Body of pancreas (tissue), 4 donors: ENCODE results near the gene GALNT17. TPM values are rescaled to one million over a fixed set of nuclear protein-coding genes. Genes with fewer than 3 reads are reported as not detected.

Source experiments
- ATAC-seq: fragments of 150-250 bp; one replicate; pipeline ENCODE4 v1.9.1; 2016
- DNase-seq, 4 donors: peaks; one replicate each; pipeline ENCODE4 v3.0.0-alpha.2; 2019
- H3K27ac ChIP-seq, 4 donors: fragments of 200-600 bp; sonication (generic); 1 replicate in 3 of 4; 2 replicates in 1 of 4; pipeline versions ENCODE4 v1.5.1 to v1.6.1; 2016 to 2019; ENCODE audit warnings: mild to moderate bottlenecking in 1 of 4, mixed read lengths in 1 of 4, moderate library complexity in 1 of 4
- H3K27me3 ChIP-seq, 2 donors: fragments of 200-600 bp; sonication (generic); one replicate each; pipeline ENCODE4 v1.6.0; 2016; ENCODE audit warnings: mild to moderate bottlenecking in 1 of 2
- H3K36me3 ChIP-seq, 2 donors: fragments of 200-600 bp; sonication (generic); replicated peaks in 1 of 2; 2 replicates each; pipeline ENCODE4 v1.5.1; 2016; ENCODE audit warnings: low read depth in 2 of 2; ENCODE audit not compliant: insufficient read depth in 1 of 2
- H3K4me1 ChIP-seq: fragments of 200-600 bp; sonication (generic); one replicate; pipeline ENCODE4 v1.6.0; 2016
- H3K4me3 ChIP-seq, 2 donors: fragments of 200-600 bp; sonication (generic); 1 replicate in 1 of 2; 2 replicates in 1 of 2; pipeline ENCODE4 v1.5.1; 2016 to 2019
- H3K9me3 ChIP-seq, 3 donors: fragments of 200-600 bp; sonication (generic); 1 replicate in 2 of 3; 2 replicates in 1 of 3; pipeline ENCODE4 v1.5.1; 2016
- POLR2A ChIP-seq, 3 donors: fragments of 450-650 bp; IDR thresholded peaks; one replicate each; pipeline ENCODE4 v1.6.1; 2016; ENCODE audit warnings: antibody characterized with exemption in 3 of 3, mild to moderate bottlenecking in 2 of 3
- WGBS, 2 donors: methylation state at CpG; one replicate each; pipeline ENCODE4 v1.1.5; 2017; 5-methylcytosine and 5-hydroxymethylcytosine counted together
- intact Hi-C: fragments of 100-400 bp; cut with DNase I; formaldehyde crosslinking; loops from one replicate; pipeline ENCODE4 v1.15.1; 2023
- total RNA-seq, 2 donors: library from RNA; depleted of rRNA; stranded (reverse); fragments of >200 nt; gene quantifications; one replicate each; pipeline ENCODE4 v1.1.0, GENCODE V29; 2016
- TF ChIP-seq, protein P1 (sequence below), 7 experiments: fragments of 450-650 bp in 4 of 7; fragments of 200-600 bp in 3 of 7; sonication (generic) in 3 of 7; IDR thresholded peaks; one replicate each; pipeline ENCODE4 v1.5.1; 2016 to 2019; ENCODE audit warnings: antibody characterized with exemption in 7 of 7

GALNT17 gene
- total RNA-seq, 2 donors from 2014 or later, result 6.5 to 27.4 TPM

DNA sequence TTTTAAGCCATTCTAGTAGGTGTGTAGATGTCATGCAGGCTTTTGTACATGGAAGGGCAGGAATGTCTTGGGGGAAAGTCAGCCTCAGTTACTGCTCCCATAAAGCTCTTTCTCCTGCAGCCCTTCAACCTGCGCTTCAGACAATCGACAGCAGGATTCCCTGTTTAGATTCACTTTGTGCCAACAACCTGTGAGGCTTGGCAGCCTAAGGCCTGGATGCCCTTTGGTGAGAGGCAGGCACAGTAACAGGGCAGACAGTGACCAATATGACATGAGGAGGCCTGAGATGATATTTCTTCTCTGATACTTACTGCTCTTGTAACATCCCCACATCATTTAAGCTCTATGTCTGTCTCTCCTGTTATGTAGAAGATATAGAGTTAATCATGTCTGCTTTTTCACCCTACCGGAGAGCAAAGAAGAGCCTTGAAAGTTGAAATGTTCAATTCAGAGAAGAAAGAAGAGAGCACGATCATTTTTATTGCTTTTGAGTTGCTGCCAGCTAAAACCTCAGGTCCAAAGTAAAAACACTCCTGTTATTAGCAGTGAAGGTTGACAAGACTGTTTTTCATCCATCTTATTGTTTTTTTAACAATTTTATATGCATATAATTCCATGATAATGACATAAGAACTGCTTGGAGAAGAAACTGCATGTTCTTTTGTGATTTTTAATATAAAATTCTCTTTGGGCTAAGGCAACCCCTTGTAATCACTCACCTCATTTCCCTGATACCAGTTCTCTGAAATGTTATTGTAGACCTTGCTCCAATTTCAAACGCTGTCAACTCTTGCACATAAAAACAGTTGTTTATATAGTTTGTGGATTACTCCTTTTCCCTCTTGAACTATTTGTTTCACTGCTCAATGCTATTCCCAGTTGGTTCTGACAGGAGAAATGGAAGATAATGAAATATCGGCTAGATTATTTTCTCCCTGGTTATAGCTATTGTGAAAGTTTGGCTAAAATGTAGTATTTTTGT is 140.9 kb downstream of the GALNT17 start:
- H3K9me3 ChIP-seq, result no peaks in the 10 kb centered on the region
- H3K4me3 ChIP-seq, result no peak overlapping the region
- H3K4me1 ChIP-seq, result peaks cover 10% of the 10 kb centered on the region
- H3K27ac ChIP-seq, result no peak overlapping the region
- ATAC-seq (no peak), DNase-seq (no peak)
- TF ChIP-seq POLR2A (IDR thresholded peaks at IDR 0.05), result no peak
- TF ChIP-seq, protein P1, sequence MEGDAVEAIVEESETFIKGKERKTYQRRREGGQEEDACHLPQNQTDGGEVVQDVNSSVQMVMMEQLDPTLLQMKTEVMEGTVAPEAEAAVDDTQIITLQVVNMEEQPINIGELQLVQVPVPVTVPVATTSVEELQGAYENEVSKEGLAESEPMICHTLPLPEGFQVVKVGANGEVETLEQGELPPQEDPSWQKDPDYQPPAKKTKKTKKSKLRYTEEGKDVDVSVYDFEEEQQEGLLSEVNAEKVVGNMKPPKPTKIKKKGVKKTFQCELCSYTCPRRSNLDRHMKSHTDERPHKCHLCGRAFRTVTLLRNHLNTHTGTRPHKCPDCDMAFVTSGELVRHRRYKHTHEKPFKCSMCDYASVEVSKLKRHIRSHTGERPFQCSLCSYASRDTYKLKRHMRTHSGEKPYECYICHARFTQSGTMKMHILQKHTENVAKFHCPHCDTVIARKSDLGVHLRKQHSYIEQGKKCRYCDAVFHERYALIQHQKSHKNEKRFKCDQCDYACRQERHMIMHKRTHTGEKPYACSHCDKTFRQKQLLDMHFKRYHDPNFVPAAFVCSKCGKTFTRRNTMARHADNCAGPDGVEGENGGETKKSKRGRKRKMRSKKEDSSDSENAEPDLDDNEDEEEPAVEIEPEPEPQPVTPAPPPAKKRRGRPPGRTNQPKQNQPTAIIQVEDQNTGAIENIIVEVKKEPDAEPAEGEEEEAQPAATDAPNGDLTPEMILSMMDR (IDR thresholded peaks at IDR 0.05), result no peak
- no peaks in the 10 kb centered on the region for H3K27me3 ChIP-seq
- WGBS, 2 donors, result 42% methylated on average over 6 of the region's 6 CpGs
- intact Hi-C loops, result no loop called here
- H3K36me3 ChIP-seq, result no peaks in the 10 kb centered on the region

- TF ChIP-seq POLR2A (IDR thresholded peaks at IDR 0.05), result no peak
- TF ChIP-seq, protein P1 (IDR thresholded peaks at IDR 0.05), result no peak
- no peak overlapping the region for H3K4me3 ChIP-seq
- H3K27ac ChIP-seq, result no peak overlapping the region
- ATAC-seq, result no peak
- no peaks in the 10 kb centered on the region for H3K9me3 ChIP-seq
- no peak for DNase-seq
- intact Hi-C loops, result no loop called here
- no peaks in the 10 kb centered on the region for H3K36me3 ChIP-seq
- peaks cover 6% of the 10 kb centered on the region for H3K4me1 ChIP-seq
- WGBS, 2 donors, result 86 to 93% methylated on average over 2 of the region's 2 CpGs
- no peaks in the 10 kb centered on the region for H3K27me3 ChIP-seq
These were observed 146.3 kb downstream of the GALNT17 start for GRCh38 chr7:71278257-71278656.

DNA sequence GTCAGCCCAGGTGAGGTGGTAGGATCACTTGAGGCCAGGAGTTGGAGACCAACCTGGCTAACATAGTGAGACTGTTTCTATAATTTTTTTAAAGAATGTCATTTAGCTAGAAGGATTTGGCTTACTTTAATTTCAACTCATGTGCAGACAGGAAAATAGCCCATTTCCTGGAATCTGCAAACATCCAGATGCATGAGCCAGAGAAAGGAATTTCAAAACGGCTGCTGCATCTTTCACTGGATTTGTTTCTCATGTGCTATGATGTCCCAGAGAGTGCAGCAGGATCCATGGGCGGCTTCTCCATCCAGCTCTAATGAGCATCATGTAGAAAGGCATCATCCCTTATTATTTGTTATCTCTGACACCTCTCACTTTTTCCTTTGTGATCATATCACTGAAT is 149.3 kb downstream of the GALNT17 start:
- 60 to 79% methylated on average over 2 of the region's 2 CpGs for WGBS, 2 donors
- Histone ChIP-seq H3K4me3 (no peak overlapping the region), H3K9me3 (no peaks in the 10 kb centered on the region), H3K27ac (no peak overlapping the region), H3K4me1 (no peaks in the 10 kb centered on the region), H3K27me3 (no peaks in the 10 kb centered on the region), H3K36me3 (no peaks in the 10 kb centered on the region)
- ATAC-seq, result no peak
- DNase-seq, result no peak
- intact Hi-C loops, result no loop called here
- TF ChIP-seq, protein P1 (IDR thresholded peaks at IDR 0.05), result no peak
- no peak for TF ChIP-seq POLR2A (IDR thresholded peaks at IDR 0.05)

- WGBS, 2 donors, result 82 to 91% methylated on average over 10 to 11 of the region's 11 CpGs
- no peak for ATAC-seq
These were observed 151.9 kb downstream of the GALNT17 start for GRCh38 chr7:71283802-71284201.

More at GRCh38 chr7:71283802-71284201, 151.9 kb downstream of the GALNT17 start:
- Histone ChIP-seq H3K4me3 (no peak overlapping the region), H3K36me3 (no peaks in the 10 kb centered on the region), H3K27me3 (no peaks in the 10 kb centered on the region), H3K27ac (no peak overlapping the region), H3K9me3 (no peaks in the 10 kb centered on the region), H3K4me1 (no peaks in the 10 kb centered on the region)
- intact Hi-C loops, result no loop called here
- no peak for DNase-seq
- TF ChIP-seq POLR2A (IDR thresholded peaks at IDR 0.05), result no peak
- TF ChIP-seq, protein P1 (IDR thresholded peaks at IDR 0.05), result no peak
